K562 (cell line): ENCODE data around the gene TOM1. TPM values are rescaled to one million over a fixed set of nuclear protein-coding genes. Genes with fewer than 3 reads are reported as not detected.
A peak's percentile ranks its signal among the peaks of the same experiment; 100 is the strongest.

Experiments used
- BHLHE40 ChIP-seq: IDR thresholded peaks from 2 replicates; pipeline ENCODE4 v1.6.1; 2011; ENCODE audit warnings: low read length, improper control_type of control experiment
- CREM ChIP-seq: IDR thresholded peaks from 2 replicates; pipeline ENCODE4 v1.6.1; 2014; ENCODE audit warnings: antibody characterized with exemption, low read depth
- CTCF ChIP-seq, 3 experiments: IDR thresholded peaks in 2 of 3; conservative IDR thresholded peaks in 1 of 3; 2 replicates each; pipeline ENCODE4 v1.5.1; 2011 to 2012; ENCODE audit warnings: low read length in 3 of 3, mild to moderate bottlenecking in 3 of 3, control low read depth in 2 of 3, improper control_type of control experiment in 1 of 3, inconsistent platforms in 1 of 3, low read depth in 1 of 3, mixed read lengths in 1 of 3, moderate library complexity in 1 of 3; ENCODE audit not compliant: insufficient read depth in 2 of 3
- ETV6 ChIP-seq, 3 experiments: fragments of 150-350 bp in 1 of 3; sonication (generic) in 1 of 3; formaldehyde crosslinking in 1 of 3; IDR thresholded peaks; 2 replicates each; pipeline versions ENCODE4 v1.6.1 to v1.8.0; 2014 to 2022; ENCODE audit warnings: borderline replicate concordance in 2 of 3, low read depth in 2 of 3, antibody characterized with exemption in 1 of 3, low read length in 1 of 3, mild to moderate bottlenecking in 1 of 3, missing genetic modification reagents in 1 of 3
- FOXA1 ChIP-seq: fragments of 450-650 bp; IDR thresholded peaks from 2 replicates; pipeline ENCODE4 v1.6.1; 2016; ENCODE audit warnings: mild to moderate bottlenecking, borderline replicate concordance
- GABPA ChIP-seq: fragments of 200-800 bp; sonication (Bioruptor generic); conservative IDR thresholded peaks from 2 replicates; pipeline ENCODE4 v1.6.1; 2016; ENCODE audit warnings: low read depth, missing genetic modification characterization, missing compliant biosample characterization
- MEF2A ChIP-seq: IDR thresholded peaks from 2 replicates; pipeline ENCODE4 v1.6.1; 2011; ENCODE audit warnings: low read depth, mild to moderate bottlenecking, low read length, moderate library complexity; ENCODE audit not compliant: control insufficient read depth
- NRF1 ChIP-seq, 2 experiments: fragments of 450-650 bp; IDR thresholded peaks in 1 of 2; conservative IDR thresholded peaks in 1 of 2; 2 replicates each; pipeline ENCODE4 v1.6.1; 2014; ENCODE audit warnings: mild to moderate bottlenecking in 2 of 2
- PRMT5 ChIP-seq: sonication (generic); formaldehyde crosslinking; IDR thresholded peaks from 2 replicates; pipeline ENCODE4 v1.5.0; 2020; ENCODE audit warnings: missing genetic modification reagents
- RAD51 ChIP-seq: fragments of 450-650 bp; IDR thresholded peaks from 2 replicates; pipeline ENCODE4 v1.7.1; 2016; ENCODE audit warnings: low read depth, mild to moderate bottlenecking, borderline replicate concordance
- RBM22 ChIP-seq: fragments of 200-400 bp; formaldehyde crosslinking; IDR thresholded peaks from 2 replicates; pipeline ENCODE4 v1.6.1; 2018; ENCODE audit warnings: low read length, low read depth; ENCODE audit not compliant: poor library complexity, severe bottlenecking
- SAP30 ChIP-seq: fragments of 200-600 bp; sonication (generic); IDR thresholded peaks from 2 replicates; pipeline ENCODE4 v1.6.1; 2012; ENCODE audit warnings: borderline replicate concordance, low read depth, mild to moderate bottlenecking, moderate library complexity, low read length, control low read depth, inconsistent platforms; ENCODE audit not compliant: insufficient read depth, poor library complexity, severe bottlenecking
- SOX6 ChIP-seq: fragments of 450-650 bp; IDR thresholded peaks from 2 replicates; pipeline ENCODE4 v1.6.1; 2014; ENCODE audit warnings: mild to moderate bottlenecking
- TRIM28 ChIP-seq: fragments of 450-650 bp; IDR thresholded peaks from 2 replicates; pipeline ENCODE4 v1.6.1; 2017
- YBX1 ChIP-seq: fragments of 450-650 bp; IDR thresholded peaks from 2 replicates; pipeline ENCODE4 v1.7.1; 2016; ENCODE audit warnings: mild to moderate bottlenecking
- ZC3H11A ChIP-seq: IDR thresholded peaks from 2 replicates; pipeline ENCODE4 v1.6.1; 2012; ENCODE audit warnings: low read depth, low read length, improper control_type of control experiment
- ZHX1 ChIP-seq: fragments of 150-350 bp; conservative IDR thresholded peaks from 2 replicates; pipeline ENCODE4 v1.6.1; 2014; ENCODE audit warnings: low read length
- ZNF140 ChIP-seq: fragments of 250-450 bp; sonication (Bioruptor Pico); IDR thresholded peaks from 2 replicates; pipeline ENCODE4 v1.8.0; 2021; ENCODE audit warnings: moderate library complexity, mild to moderate bottlenecking, inconsistent platforms
- ZNF444 ChIP-seq: fragments of 250-450 bp; sonication (Bioruptor Pico); IDR thresholded peaks from 2 replicates; pipeline ENCODE4 v1.4.0; 2020; ENCODE audit warnings: mild to moderate bottlenecking, moderate library complexity
- ZNF655 ChIP-seq: fragments of 250-450 bp; sonication (Bioruptor Pico); IDR thresholded peaks from 2 replicates; pipeline ENCODE4 v1.5.0; 2021
- ZNF699 ChIP-seq: fragments of 250-450 bp; sonication (Bioruptor Pico); IDR thresholded peaks from 2 replicates; pipeline ENCODE4 v1.8.0; 2021; ENCODE audit warnings: mild to moderate bottlenecking, moderate library complexity; ENCODE audit not compliant: insufficient replicate concordance
- polyA plus RNA-seq, 8 experiments: library from polyadenylated mRNA; depleted of rRNA in 4 of 8; stranded (reverse) in 5 of 8; unstranded in 3 of 8; fragments of >200 nt; fragmentation: Nextera tagmentation in 2 of 8; fragmentation: Illumina TruSeq in 1 of 8; extraction: Ambion mirVana in 2 of 8; extraction: Trizol in 1 of 8; gene quantifications; 2 replicates each; pipeline versions ENCODE4 v1.2.1 to v1.2.3, GENCODE V29; 2011 to 2014; ENCODE audit warnings: inconsistent platforms in 1 of 8, missing spikeins in 1 of 8
- total RNA-seq, 7 experiments: library from RNA; depleted of rRNA in 6 of 7; stranded (reverse); fragments of >200 nt in 6 of 7; fragmentation: Illumina TruSeq in 2 of 7; extraction: Trizol in 2 of 7; gene quantifications; 2 replicates each; pipeline versions ENCODE4 v1.2.1 to v1.2.3, GENCODE V29; 2011 to 2021; ENCODE audit warnings: low replicate concordance in 1 of 7

Gene TOM1
- total and polyA plus RNA-seq, 9 of the 15 experiments (the other 6 are each of a cell fraction or from before 2014, with no cell fraction given), result 0.64 to 20.6 (median 12.0) TPM

GRCh38 chr22:35376728-35377472 is 77.2 kb downstream of the TOM1 start (continued):
- TF ChIP-seq SAP30 (peak; percentile 43), RAD51 (no peak), FOXA1 (no peak), ZHX1 (no peak), ZNF140 (CRISPR knock-in tag) (no peak), GABPA (tag) (peak; percentile 68), MEF2A (no peak), SOX6 (peak; percentile 99), ZNF655 (CRISPR knock-in tag) (no peak), ZC3H11A (no peak), CREM (peak; percentile 59), TRIM28 (no peak), ETV6 (IDR thresholded peaks at IDR 0.05; ENCODE audit: borderline replicate concordance in 1 of 2, low read depth in 2 of 2, low read length in 1 of 2) (peak; percentile 17 to 65; a peak in 1 of 4 replicates), ETV6 (CRISPR knock-in tag; IDR thresholded peaks at IDR 0.05; ENCODE audit: borderline replicate concordance) (no peak), YBX1 (no peak), RBM22 (no peak), ZNF444 (CRISPR knock-in tag) (no peak), BHLHE40 (peak; percentile 95), CTCF (IDR thresholded peaks at IDR 0.05 in 2 of 3, conservative IDR thresholded peaks at IDR 0.05 in 1 of 3; ENCODE audit: insufficient read depth in 2 of 3, low read depth in 1 of 3, low read length in 3 of 3) (no peak), NRF1 (conservative IDR thresholded peaks at IDR 0.05 in 1 of 2, IDR thresholded peaks at IDR 0.05 in 1 of 2) (no peak), ZNF699 (CRISPR knock-in tag) (no peak), PRMT5 (CRISPR knock-in tag) (no peak)
